HepG2 (cell line): ENCODE measurements around the gene CATSPERB. TPM values are rescaled to one million over a fixed set of nuclear protein-coding genes. Genes with fewer than 3 reads are reported as not detected.
"Not testable (repeated sequence)": the region's sequence is repeated elsewhere in the genome, so short reads cannot be mapped to it uniquely, and the experiment has no call there.

Experiments
- ATAC-seq: fragments of 200-7000 bp; cut with Tn5 transposase; 3 replicates; pipeline ENCODE4 v1.9.1; 2020; ENCODE audit warnings: mild to moderate bottlenecking, moderate library complexity
- BruUV-seq: library from RNA; stranded (reverse); fragments of 400-500 nt; replicated peaks from 2 replicates; lab custom pipeline; 2021; lab: Mats Ljungman, UMichigan
- CTCF ChIA-PET: fragments of 300-600 bp; formaldehyde crosslinking; extraction: SDS; loops from one replicate; lab custom pipeline; 2021; ENCODE audit warnings: low total read pairs, inconsistent platforms, low intra/inter-chr PET ratio; lab: Yijun Ruan, JAX
- POLR2A ChIA-PET: fragments of 350-600 bp; sonication (Branson Sonifier 250); formaldehyde crosslinking; loops from one replicate; lab custom pipeline; 2020; ENCODE audit warnings: antibody characterized with exemption, inconsistent platforms; lab: Yijun Ruan, JAX
- DNase-seq: peaks from one replicate; pipeline ENCODE4 v3.0.0-alpha.2; 2015; ENCODE audit warnings: low spot score
- FAIRE-seq: peaks from 3 replicates; lab custom pipeline; 2011; peaks lifted over from hg19 to GRCh38; lab: Jason Lieb, UNC
- H2AFZ ChIP-seq: one replicate; pipeline ENCODE4 v1.6.1; 2011; ENCODE audit warnings: low read length, inconsistent platforms
- H3K27ac ChIP-seq: fragments of 300-600 bp; 3 replicates; pipeline ENCODE4 v1.8.0; 2011; ENCODE audit warnings: mixed run types, mild to moderate bottlenecking, mixed read lengths, low read length, inconsistent platforms; ENCODE audit not compliant: insufficient read depth; ENCODE audit errors: extremely low read length
- H3K27me3 ChIP-seq, 2 experiments: fragments of 200-600 bp in 1 of 2; 2 replicates in 1 of 2; 3 replicates in 1 of 2; pipeline versions ENCODE4 v1.6.0 to v1.8.0; 2011; ENCODE audit warnings: low read length in 2 of 2, mild to moderate bottlenecking in 2 of 2, moderate library complexity in 2 of 2, inconsistent platforms in 1 of 2; ENCODE audit not compliant: insufficient read depth in 2 of 2, control insufficient read depth in 1 of 2
- H3K36me3 ChIP-seq, 2 experiments: fragments of 200-600 bp in 1 of 2; replicated peaks in 1 of 2; 2 replicates in 1 of 2; 3 replicates in 1 of 2; pipeline versions ENCODE4 v1.5.1 to v1.8.0; 2011; ENCODE audit warnings: low read length in 2 of 2, inconsistent platforms in 1 of 2; ENCODE audit not compliant: insufficient read depth in 2 of 2, control insufficient read depth in 1 of 2
- H3K4me1 ChIP-seq: 2 replicates; pipeline ENCODE4 v1.5.1; 2012; ENCODE audit warnings: low read length, inconsistent platforms; ENCODE audit not compliant: insufficient read depth
- H3K4me2 ChIP-seq: 2 replicates; pipeline ENCODE4 v1.6.0; 2011; ENCODE audit warnings: low read depth, low read length, inconsistent platforms
- H3K4me3 ChIP-seq, 3 experiments: fragments of 200-600 bp in 1 of 3; sonication (generic), shearing (Covaris generic) in 1 of 3; replicated peaks in 1 of 3; 2 replicates each; pipeline ENCODE4 v1.5.1; 2011 to 2016; ENCODE audit warnings: low read length in 3 of 3, inconsistent platforms in 2 of 3, low read depth in 2 of 3, mild to moderate bottlenecking in 2 of 3, control low read depth in 1 of 3, mixed read lengths in 1 of 3; ENCODE audit not compliant: insufficient read depth in 1 of 3
- H3K79me2 ChIP-seq: one replicate; pipeline ENCODE4 v1.6.1; 2011; ENCODE audit warnings: low read length, inconsistent platforms; ENCODE audit not compliant: insufficient read depth
- H3K9ac ChIP-seq: 2 replicates; pipeline ENCODE4 v1.6.0; 2011; ENCODE audit warnings: mild to moderate bottlenecking, low read depth, low read length, inconsistent platforms; ENCODE audit not compliant: insufficient read depth
- H3K9me3 ChIP-seq: 2 replicates; pipeline ENCODE4 v1.5.1; 2012; ENCODE audit warnings: mild to moderate bottlenecking, low read length
- H4K20me1 ChIP-seq: 2 replicates; pipeline ENCODE4 v1.6.0; 2011; ENCODE audit warnings: inconsistent platforms, mild to moderate bottlenecking, low read length, moderate library complexity; ENCODE audit not compliant: insufficient read depth
- AKNA ChIP-seq: sonication (generic); formaldehyde crosslinking; IDR thresholded peaks from 2 replicates; pipeline ENCODE4 v1.4.0; 2020; ENCODE audit warnings: missing genetic modification reagents, borderline replicate concordance
- STAT5B ChIP-seq: sonication (generic); formaldehyde crosslinking; IDR thresholded peaks from 2 replicates; pipeline ENCODE4 v1.4.0; 2020; ENCODE audit warnings: missing genetic modification reagents
- ZNF12 ChIP-seq: sonication (generic); formaldehyde crosslinking; IDR thresholded peaks from 2 replicates; pipeline ENCODE4 v1.5.0; 2020; ENCODE audit warnings: missing genetic modification reagents
- WGBS: methylation state at CpG from one replicate; pipeline ENCODE4 v1.1.6; 2017; ENCODE audit warnings: low lambda C conversion rate; 5-methylcytosine and 5-hydroxymethylcytosine counted together
- in situ Hi-C: cut with HindIII; loops from 2 replicates; pipeline ENCODE4 v1.10.0; 2017; ENCODE audit warnings: low pct_unique_long_range_greater_than_20kb; ENCODE audit not compliant: extremely low pct_ligation_motif_present
- intact Hi-C: fragments of 100-400 bp; cut with micrococcal nuclease; formaldehyde crosslinking; loops from one replicate; pipeline ENCODE4 v1.10.0; 2022; ENCODE audit not compliant: unreplicated experiment
- polyA plus RNA-seq, 8 experiments: library from polyadenylated mRNA; depleted of rRNA in 3 of 8; stranded (reverse) in 7 of 8; unstranded in 1 of 8; fragments of >200 nt; fragmentation: Illumina TruSeq in 4 of 8; extraction: Trizol in 4 of 8; gene quantifications; 2 replicates each; pipeline versions ENCODE4 v1.2.1 to v1.2.3, GENCODE V29; 2011 to 2016; ENCODE audit warnings: low read depth in 4 of 8, missing spikeins in 1 of 8, mixed read lengths in 1 of 8; ENCODE audit not compliant: insufficient read depth in 1 of 8
- total RNA-seq, 5 experiments: library from RNA; depleted of rRNA; stranded (reverse); fragments of >200 nt; fragmentation: Illumina TruSeq; extraction: Trizol; gene quantifications; 2 replicates each; pipeline ENCODE4 v1.2.3, GENCODE V29; 2016; ENCODE audit warnings: low read depth in 1 of 5

The CATSPERB gene
- total and polyA plus RNA-seq, 2 of the 13 experiments (the other 11 are each of a cell fraction or from before 2014, with no cell fraction given): not detected

GRCh38 chr14:91687436-91687835 lies 44.5 kb downstream of the CATSPERB start:
- ATAC-seq, CTCF ChIA-PET, H3K27ac ChIP-seq, H3K9me3 ChIP-seq, H3K4me1 ChIP-seq, H3K27me3 ChIP-seq, H4K20me1 ChIP-seq, H3K79me2 ChIP-seq, H3K36me3 ChIP-seq, BruUV-seq, POLR2A ChIA-PET, H3K4me3 ChIP-seq, intact Hi-C loops, H3K4me2 ChIP-seq, DNase-seq, in situ Hi-C loops, FAIRE-seq, H3K9ac ChIP-seq, H2AFZ ChIP-seq: not testable (repeated sequence)
- 0% methylated on average over 4 of the region's 4 CpGs for WGBS
- peak; percentile 66; the same call in 1 of the 2 replicates for TF ChIP-seq ZNF12 (CRISPR knock-in tag)

- Histone ChIP-seq H3K4me2 (no peak overlapping the region), H3K79me2 (no peaks in the 10 kb centered on the region), H3K27me3 (no peaks in the 10 kb centered on the region; a peak in 1 of 5 replicates), H3K4me3 (no peak overlapping the region), H3K27ac (no peak overlapping the region), H3K9ac (no peak overlapping the region), H3K9me3 (peaks cover 6% of the 10 kb centered on the region), H2AFZ (no peak overlapping the region), H4K20me1 (no peaks in the 10 kb centered on the region), H3K4me1 (no peaks in the 10 kb centered on the region), H3K36me3 (no peaks in the 10 kb centered on the region)
- intact Hi-C loops: no loop called here
- ChIA-PET POLR2A (no interaction called here), CTCF (no interaction called here)
- FAIRE-seq: no peak
- BruUV-seq: no TSS peak
- no peak for ATAC-seq
- 0% methylated on average over 1 of the region's 1 CpG for WGBS
- no peak for DNase-seq
- in situ Hi-C loops: no loop called here
- TF ChIP-seq AKNA (no peak), STAT5B (no peak)
- TF ChIP-seq, all 625 proteins: peak for 0
Observed at GRCh38 chr14:91685600-91685999, 46.3 kb downstream of the CATSPERB start.
